ENCODE results near the gene BAZ1A.

- TF ChIP-seq JUND (IDR thresholded peaks at IDR 0.05; ENCODE audit: borderline replicate concordance, low read depth, low read length), result no peak
- no peak for TF ChIP-seq JUND (tag; IDR thresholded peaks at IDR 0.05; ENCODE audit: borderline replicate concordance, low read depth, low read length)
- TF ChIP-seq ARID4B (CRISPR knock-in tag; IDR thresholded peaks at IDR 0.05), result no peak
- no peak for TF ChIP-seq CTCF (IDR thresholded peaks at IDR 0.05 in 2 of 3, conservative IDR thresholded peaks at IDR 0.05 in 1 of 3; ENCODE audit: insufficient read depth in 2 of 3, low read depth in 1 of 3, low read length in 3 of 3)
- no peak for TF ChIP-seq NFRKB (IDR thresholded peaks at IDR 0.05; ENCODE audit: low read depth)
- no peak for TF ChIP-seq SFPQ (IDR thresholded peaks at IDR 0.05; ENCODE audit: low read depth, low read length)
- TF ChIP-seq NR2F6 (CRISPR knock-in tag; IDR thresholded peaks at IDR 0.05), result no peak
- no peak for TF ChIP-seq ZSCAN32 (CRISPR knock-in tag; IDR thresholded peaks at IDR 0.05)
- TF ChIP-seq ZNF124 (CRISPR knock-in tag; IDR thresholded peaks at IDR 0.05), result no peak
- no peak for TF ChIP-seq FOXJ3 (CRISPR knock-in tag; IDR thresholded peaks at IDR 0.05)
- TF ChIP-seq MAX (CRISPR knock-in tag; IDR thresholded peaks at IDR 0.05), result no peak
- TF ChIP-seq TARDBP (IDR thresholded peaks at IDR 0.05), result no peak
- TF ChIP-seq TCF7 (IDR thresholded peaks at IDR 0.05; ENCODE audit: borderline replicate concordance), result no peak
- no peak for TF ChIP-seq MAZ (CRISPR knock-in tag; conservative IDR thresholded peaks at IDR 0.05 in 1 of 2, IDR thresholded peaks at IDR 0.05 in 1 of 2)
Observed at GRCh38 chr14:34888186-34888585, 13.0 kb upstream of the BAZ1A start.
